ENCODE data around the gene NCAM2. TPM values are rescaled to one million over a fixed set of nuclear protein-coding genes. Genes with fewer than 3 reads are reported as not detected.

The NCAM2 gene
- total RNA-seq, 1 donor from 2014 or later, result 7.2 TPM

DNA sequence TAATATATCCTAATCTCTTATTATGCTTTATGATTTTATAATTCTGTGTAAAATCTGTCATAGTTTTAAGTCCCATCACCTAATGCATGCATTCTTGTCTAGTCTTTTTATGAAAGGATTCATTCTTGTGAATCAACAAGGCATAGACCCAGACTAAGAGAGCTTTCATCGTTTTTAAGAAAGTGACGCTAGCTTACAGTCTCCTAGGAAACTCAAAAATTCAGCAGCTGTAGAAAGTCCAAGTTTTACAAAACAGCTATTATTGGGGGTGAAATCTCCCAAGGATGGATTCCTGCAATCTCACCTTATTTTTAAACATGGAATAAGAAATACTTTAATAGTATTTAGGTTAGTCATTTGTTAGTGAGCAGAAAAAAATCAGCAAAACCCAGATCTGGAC, 104.7 kb downstream of the NCAM2 start:
- H3K27ac ChIP-seq, result no peak overlapping the region
- intact Hi-C loops (cut with DNase I), result no loop called here

DNA sequence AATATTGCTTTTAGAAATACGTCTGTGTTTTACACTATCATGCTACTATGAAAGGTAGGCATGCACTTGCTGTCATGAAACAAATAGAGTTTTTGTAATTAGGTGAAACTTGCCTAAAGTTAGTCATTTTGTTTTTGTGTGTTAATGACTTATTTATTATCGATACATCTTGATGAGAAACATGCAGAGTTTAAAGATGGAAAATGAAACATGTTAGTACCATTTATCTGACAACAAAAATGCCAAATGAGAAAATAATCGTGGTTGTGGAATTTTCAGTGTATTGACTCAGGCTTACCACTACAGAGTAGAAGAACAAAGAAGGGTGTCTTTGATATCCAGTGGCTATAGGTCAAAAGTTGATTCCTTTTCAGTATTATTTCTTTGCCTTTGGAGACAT, 105.5 kb downstream of the NCAM2 start:
- TF ChIP-seq, protein P1, sequence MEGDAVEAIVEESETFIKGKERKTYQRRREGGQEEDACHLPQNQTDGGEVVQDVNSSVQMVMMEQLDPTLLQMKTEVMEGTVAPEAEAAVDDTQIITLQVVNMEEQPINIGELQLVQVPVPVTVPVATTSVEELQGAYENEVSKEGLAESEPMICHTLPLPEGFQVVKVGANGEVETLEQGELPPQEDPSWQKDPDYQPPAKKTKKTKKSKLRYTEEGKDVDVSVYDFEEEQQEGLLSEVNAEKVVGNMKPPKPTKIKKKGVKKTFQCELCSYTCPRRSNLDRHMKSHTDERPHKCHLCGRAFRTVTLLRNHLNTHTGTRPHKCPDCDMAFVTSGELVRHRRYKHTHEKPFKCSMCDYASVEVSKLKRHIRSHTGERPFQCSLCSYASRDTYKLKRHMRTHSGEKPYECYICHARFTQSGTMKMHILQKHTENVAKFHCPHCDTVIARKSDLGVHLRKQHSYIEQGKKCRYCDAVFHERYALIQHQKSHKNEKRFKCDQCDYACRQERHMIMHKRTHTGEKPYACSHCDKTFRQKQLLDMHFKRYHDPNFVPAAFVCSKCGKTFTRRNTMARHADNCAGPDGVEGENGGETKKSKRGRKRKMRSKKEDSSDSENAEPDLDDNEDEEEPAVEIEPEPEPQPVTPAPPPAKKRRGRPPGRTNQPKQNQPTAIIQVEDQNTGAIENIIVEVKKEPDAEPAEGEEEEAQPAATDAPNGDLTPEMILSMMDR (IDR thresholded peaks at IDR 0.05), result no peak
- Histone ChIP-seq H3K4me1 (no peaks in the 10 kb centered on the region), H3K9me3 (no peaks in the 10 kb centered on the region), H3K27me3 (no peaks in the 10 kb centered on the region), H3K36me3 (no peaks in the 10 kb centered on the region), H3K27ac (no peak overlapping the region), H3K4me3 (no peak overlapping the region)
- no peak for DNase-seq (ENCODE audit: low spot score in 2 of 2)
- intact Hi-C loops (cut with DNase I), result no loop called here

More for the DNA sequence above, 104.7 kb downstream of the NCAM2 start:
- H3K36me3 ChIP-seq, result no peaks in the 10 kb centered on the region
- TF ChIP-seq, protein P1 (IDR thresholded peaks at IDR 0.05), result no peak
- no peak overlapping the region for H3K4me3 ChIP-seq
- H3K4me1 ChIP-seq, result no peaks in the 10 kb centered on the region
- no peak for DNase-seq (ENCODE audit: low spot score in 2 of 2)
- H3K9me3 ChIP-seq, result no peaks in the 10 kb centered on the region
- no peaks in the 10 kb centered on the region for H3K27me3 ChIP-seq

DNA sequence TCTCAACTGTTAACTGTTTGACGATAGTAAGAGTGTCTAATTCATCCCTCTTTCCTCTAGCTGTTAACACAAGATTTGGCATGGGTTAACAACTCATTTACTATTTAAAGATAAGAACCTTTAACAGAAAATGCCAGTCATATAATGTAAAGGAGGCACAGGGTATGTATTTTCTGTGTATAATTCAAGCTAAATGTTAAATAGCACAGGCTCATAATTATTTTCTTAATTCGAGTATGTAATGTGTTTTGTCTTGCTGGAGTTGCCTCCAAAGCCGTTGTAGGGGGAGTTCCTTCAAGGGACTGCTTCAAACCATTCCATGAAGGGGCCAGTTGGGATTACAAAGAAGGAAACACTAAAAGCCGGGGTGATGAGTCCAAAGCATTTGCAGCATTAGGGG, 111.5 kb downstream of the NCAM2 start:
- no peaks in the 10 kb centered on the region for H3K27me3 ChIP-seq
- H3K36me3 ChIP-seq, result no peaks in the 10 kb centered on the region
- no peaks in the 10 kb centered on the region for H3K9me3 ChIP-seq
- TF ChIP-seq, protein P1 (IDR thresholded peaks at IDR 0.05), result no peak
- H3K4me1 ChIP-seq, result no peaks in the 10 kb centered on the region
- no peak overlapping the region for H3K4me3 ChIP-seq
- no peak for DNase-seq (ENCODE audit: low spot score in 2 of 2)
- intact Hi-C loops (cut with DNase I), result no loop called here
- H3K27ac ChIP-seq, result no peak overlapping the region

DNA sequence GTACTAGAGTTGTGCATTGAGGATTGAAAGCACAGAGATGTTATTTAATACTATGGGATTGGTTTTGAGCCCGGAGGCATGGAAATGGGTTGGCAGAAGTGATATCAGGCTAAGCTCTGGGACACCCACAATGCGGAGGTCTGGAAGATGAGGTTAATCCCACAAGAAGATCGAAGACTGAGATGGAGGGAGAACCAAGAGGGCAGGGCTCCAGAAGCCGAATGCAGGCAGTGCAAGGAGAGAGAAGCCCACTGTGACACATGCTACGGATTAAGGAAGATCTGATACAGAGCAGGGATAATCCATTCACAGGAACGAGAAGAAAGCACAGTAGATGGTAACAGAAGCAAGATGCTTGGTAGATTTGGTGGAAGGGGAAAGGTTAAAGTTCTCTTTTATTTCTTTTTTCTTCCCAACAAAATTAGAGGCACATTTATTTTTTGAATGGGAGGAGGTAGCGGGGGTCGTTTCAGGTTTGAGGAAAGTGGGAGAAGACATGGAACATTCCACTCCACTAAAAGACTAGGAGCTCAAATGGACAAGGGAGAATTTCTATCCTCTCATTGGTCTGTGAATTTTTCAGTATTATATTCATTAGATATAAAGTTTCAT, 113.2 kb downstream of the NCAM2 start:
- Histone ChIP-seq H3K27ac (no peak overlapping the region), H3K36me3 (no peaks in the 10 kb centered on the region), H3K27me3 (no peaks in the 10 kb centered on the region), H3K4me1 (no peaks in the 10 kb centered on the region), H3K4me3 (no peak overlapping the region), H3K9me3 (no peaks in the 10 kb centered on the region)
- no peak for DNase-seq (ENCODE audit: low spot score in 2 of 2)
- intact Hi-C loops (cut with DNase I), result no loop called here
- TF ChIP-seq, protein P1 (IDR thresholded peaks at IDR 0.05), result no peak

DNA sequence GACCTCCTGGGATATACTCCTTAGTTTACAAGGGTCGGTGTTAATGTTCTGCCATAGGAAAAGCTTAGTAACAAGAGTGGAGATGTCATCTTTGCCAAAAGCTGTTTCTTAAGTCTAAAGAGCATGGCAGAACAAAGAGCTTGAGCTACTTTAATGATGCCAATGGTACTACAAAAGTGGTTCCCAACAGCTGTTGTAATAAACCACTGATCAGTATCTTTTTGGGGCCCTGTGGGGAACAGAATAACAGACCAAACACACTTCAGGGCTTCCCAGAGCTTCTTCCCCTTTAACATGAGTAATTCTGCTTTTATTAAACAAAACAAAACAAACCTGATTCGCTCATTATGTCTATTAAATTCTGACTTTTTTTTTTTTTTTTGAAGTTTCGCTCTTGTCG, 116.3 kb downstream of the NCAM2 start:
- no peaks in the 10 kb centered on the region for H3K9me3 ChIP-seq
- H3K27ac ChIP-seq, result no peak overlapping the region
- TF ChIP-seq, protein P1 (IDR thresholded peaks at IDR 0.05), result no peak
- H3K4me3 ChIP-seq, result no peak overlapping the region
- no peaks in the 10 kb centered on the region for H3K27me3 ChIP-seq
- no peaks in the 10 kb centered on the region for H3K4me1 ChIP-seq
- H3K36me3 ChIP-seq, result no peaks in the 10 kb centered on the region
- no peak for DNase-seq (ENCODE audit: low spot score in 2 of 2)
- intact Hi-C loops (cut with DNase I), result no loop called here

DNA sequence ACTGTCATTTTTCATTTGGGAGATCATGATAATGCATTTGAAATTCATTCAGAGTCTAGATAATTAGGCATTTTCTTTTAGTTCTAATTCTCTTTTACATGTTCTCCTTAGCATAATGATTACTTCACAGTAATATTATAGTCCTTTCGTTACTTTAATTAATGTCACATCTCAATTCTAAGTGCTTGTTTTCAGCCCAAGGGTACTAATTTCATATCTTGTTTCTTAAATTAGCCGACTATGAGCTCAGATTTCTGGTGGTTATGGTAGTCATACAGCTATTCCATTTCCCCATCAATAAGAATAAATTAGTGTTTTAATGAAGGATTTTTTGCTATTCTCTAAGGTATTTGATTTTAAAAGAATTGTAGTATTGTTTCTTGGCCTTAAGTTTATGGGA, 120.9 kb downstream of the NCAM2 start:
- no peak overlapping the region for H3K27ac ChIP-seq
- intact Hi-C loops (cut with DNase I), result no loop called here
- no peaks in the 10 kb centered on the region for H3K36me3 ChIP-seq
- no peak for DNase-seq (ENCODE audit: low spot score in 2 of 2)
- no peak overlapping the region for H3K4me3 ChIP-seq
- H3K4me1 ChIP-seq, result no peaks in the 10 kb centered on the region
- H3K9me3 ChIP-seq, result no peaks in the 10 kb centered on the region
- TF ChIP-seq, protein P1 (IDR thresholded peaks at IDR 0.05), result no peak
- H3K27me3 ChIP-seq, result no peaks in the 10 kb centered on the region
